Fibroblast of villous mesenchyme (primary cell): ENCODE measurements around the gene CAMSAP1. TPM values are rescaled to one million over a fixed set of nuclear protein-coding genes. Genes with fewer than 3 reads are reported as not detected.

Source experiments
- DNase-seq: peaks from one replicate; pipeline ENCODE4 v3.0.0-alpha.2; 2010; ENCODE audit warnings: low read depth
- H3K4me3 ChIP-seq: 2 replicates; pipeline ENCODE4 v1.5.1; 2011; ENCODE audit warnings: low read depth, mild to moderate bottlenecking, low read length
- total RNA-seq: library from RNA; depleted of rRNA; stranded (reverse); fragments of >200 nt; gene quantifications from 2 replicates; pipeline ENCODE4 v1.2.3, GENCODE V29; 2012
- TF ChIP-seq, protein P1 (sequence below): IDR thresholded peaks from 2 replicates; pipeline ENCODE4 v1.5.1; 2012; ENCODE audit warnings: low read depth, mild to moderate bottlenecking, low read length; ENCODE audit not compliant: insufficient read depth

CAMSAP1 gene
- total RNA-seq, 1 donor = 23.7 TPM

DNA sequence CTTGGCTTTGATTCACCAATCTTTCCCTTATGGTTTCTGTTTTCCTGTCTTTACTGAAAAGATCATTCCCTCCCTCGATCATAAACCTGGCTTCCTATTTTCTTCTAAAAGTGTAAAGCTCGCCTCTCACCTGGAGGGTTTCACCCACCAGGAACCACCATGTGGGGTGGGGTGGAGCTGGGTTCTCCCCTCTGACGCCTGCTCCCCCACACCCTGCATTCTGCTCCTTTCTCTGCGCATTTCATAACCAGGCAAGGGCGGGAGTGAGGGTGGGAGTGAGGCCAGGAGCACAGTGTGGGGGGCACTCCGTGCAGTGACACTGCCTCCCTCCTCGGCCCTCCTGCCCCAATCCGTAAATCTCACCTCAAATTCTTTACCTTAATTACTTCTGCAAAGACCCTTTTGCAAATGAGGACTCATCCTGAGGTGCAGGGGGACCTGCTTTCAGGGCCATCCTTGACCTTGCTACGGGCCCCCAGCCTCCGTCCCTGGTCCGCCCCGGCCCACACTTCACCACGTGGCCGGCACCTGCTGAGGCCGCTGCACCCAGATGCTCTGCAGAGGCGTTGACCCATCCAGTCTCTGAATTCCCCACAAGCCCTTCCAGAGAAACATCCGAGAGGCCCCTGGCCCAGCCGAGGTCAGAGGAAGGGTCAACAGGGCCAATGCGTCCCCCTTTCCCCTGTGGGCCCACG is 146.0 kb downstream of the CAMSAP1 start:
- DNase-seq = no peak
- TF ChIP-seq, protein P1, sequence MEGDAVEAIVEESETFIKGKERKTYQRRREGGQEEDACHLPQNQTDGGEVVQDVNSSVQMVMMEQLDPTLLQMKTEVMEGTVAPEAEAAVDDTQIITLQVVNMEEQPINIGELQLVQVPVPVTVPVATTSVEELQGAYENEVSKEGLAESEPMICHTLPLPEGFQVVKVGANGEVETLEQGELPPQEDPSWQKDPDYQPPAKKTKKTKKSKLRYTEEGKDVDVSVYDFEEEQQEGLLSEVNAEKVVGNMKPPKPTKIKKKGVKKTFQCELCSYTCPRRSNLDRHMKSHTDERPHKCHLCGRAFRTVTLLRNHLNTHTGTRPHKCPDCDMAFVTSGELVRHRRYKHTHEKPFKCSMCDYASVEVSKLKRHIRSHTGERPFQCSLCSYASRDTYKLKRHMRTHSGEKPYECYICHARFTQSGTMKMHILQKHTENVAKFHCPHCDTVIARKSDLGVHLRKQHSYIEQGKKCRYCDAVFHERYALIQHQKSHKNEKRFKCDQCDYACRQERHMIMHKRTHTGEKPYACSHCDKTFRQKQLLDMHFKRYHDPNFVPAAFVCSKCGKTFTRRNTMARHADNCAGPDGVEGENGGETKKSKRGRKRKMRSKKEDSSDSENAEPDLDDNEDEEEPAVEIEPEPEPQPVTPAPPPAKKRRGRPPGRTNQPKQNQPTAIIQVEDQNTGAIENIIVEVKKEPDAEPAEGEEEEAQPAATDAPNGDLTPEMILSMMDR = no peak
- no peak overlapping the region for H3K4me3 ChIP-seq

DNA sequence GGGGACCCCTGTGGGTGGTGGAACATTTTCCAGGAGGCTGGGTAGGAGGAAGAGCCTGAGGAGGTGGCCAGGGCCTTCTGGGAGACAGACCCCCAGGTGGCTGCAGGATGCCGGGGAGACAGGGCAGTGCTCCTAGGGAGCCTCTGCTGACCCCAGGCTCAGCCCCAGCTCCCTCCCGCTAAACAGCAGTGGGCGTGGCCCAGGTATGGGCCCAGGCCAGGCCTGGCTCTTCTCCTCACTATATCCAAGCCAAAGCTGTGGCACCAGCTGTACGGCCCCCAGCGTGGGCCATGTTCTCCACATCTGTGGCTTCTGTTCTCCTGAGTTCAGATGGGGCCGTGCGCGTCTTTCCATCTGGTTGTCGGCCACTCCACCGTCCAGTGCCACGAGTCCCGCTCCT is 146.9 kb downstream of the CAMSAP1 start:
- DNase-seq = no peak
- H3K4me3 ChIP-seq = no peak overlapping the region

DNA sequence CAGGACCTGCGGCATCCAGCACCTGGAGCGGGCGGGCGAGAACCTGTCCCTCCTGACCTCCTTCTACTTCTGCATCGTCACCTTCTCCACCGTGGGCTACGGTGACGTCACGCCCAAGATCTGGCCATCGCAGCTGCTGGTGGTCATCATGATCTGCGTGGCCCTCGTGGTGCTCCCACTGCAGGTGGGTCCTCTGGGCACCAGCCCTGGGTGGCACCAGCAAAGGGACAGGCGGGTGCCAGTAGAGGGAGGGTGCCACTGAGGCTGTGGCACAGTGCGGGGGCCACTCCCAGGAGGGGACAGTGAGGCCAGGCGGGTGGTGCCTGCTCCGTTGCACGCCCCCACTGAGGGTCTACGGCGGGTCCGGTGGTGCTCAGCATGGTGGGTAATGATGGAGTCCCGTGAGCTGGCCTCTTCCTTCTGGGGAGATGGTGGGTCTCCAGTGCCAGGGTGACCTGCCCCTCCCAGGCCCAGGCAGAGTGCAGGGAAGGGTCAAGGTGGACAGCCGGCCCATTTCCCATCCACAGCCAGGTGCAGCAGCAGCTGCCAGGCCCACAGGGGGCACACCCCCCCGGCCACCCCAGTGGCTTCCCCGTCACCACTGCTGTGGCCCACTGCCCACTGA is 147.6 kb downstream of the CAMSAP1 start:
- TF ChIP-seq, protein P1 = no peak
- DNase-seq = no peak
- no peak overlapping the region for H3K4me3 ChIP-seq

More for the DNA sequence above, 146.9 kb downstream of the CAMSAP1 start:
- TF ChIP-seq, protein P1 = no peak

DNA sequence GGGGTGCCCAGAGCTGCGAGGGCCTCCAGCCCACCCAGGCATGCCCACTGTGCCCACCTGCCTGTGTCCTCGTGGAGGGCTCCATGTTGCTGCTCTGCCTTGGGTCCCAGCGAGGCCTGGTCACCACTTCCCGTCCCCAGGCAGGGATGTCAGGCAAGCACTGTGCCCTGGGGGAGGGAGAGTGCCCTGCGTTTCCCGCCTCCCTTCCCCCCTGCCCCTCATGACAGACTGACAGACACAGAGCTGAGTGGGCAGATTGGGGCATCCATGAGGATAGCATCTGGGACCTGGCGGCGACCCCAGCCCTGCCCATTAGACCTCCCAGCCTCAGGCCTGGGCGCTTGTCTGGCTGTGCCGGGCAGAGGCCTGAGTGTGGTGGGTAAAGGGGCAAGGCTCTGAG is 148.5 kb downstream of the CAMSAP1 start:
- H3K4me3 ChIP-seq = no peak overlapping the region
- DNase-seq = no peak
- TF ChIP-seq, protein P1 = no peak

Other genes starting within 250 kb of the CAMSAP1 start
- not detected in 2 replicates for gene LCN9, start 244.2 kb downstream of the CAMSAP1 start, total RNA-seq
- not detected in 2 replicates for gene SOHLH1, start 208.1 kb downstream of the CAMSAP1 start, total RNA-seq
- gene KCNT1, start 205.4 kb downstream of the CAMSAP1 start, total RNA-seq = not detected in 2 replicates
- 26.7 and 27.6 TPM in 2 replicates for gene UBAC1, start 53.8 kb upstream of the CAMSAP1 start, total RNA-seq
- 30.3 and 34.1 TPM in 2 replicates for gene NACC2, start 187.7 kb upstream of the CAMSAP1 start, total RNA-seq
- 39.0 and 39.7 TPM in 2 replicates for gene TMEM250, start 211.3 kb upstream of the CAMSAP1 start, total RNA-seq